ENCODE measurements around the gene TULP4.
A peak's percentile ranks its signal among the peaks of the same experiment; 100 is the strongest.
"Not testable (repeated sequence)": the region's sequence is repeated elsewhere in the genome, so short reads cannot be mapped to it uniquely, and the experiment has no call there.

Gene TULP4

GRCh38 chr6:158333094-158333493, 20.8 kb downstream of the TULP4 start:
- Histone ChIP-seq H3K27ac (ENCODE audit: low read depth, low read length) (no peak overlapping the region), H3K18ac (ENCODE audit: low read length) (no peak overlapping the region), H3K23ac (ENCODE audit: low read length) (no peak overlapping the region), H3K4me2 (ENCODE audit: low read length) (no peak overlapping the region), H4K8ac (ENCODE audit: low read depth, low read length) (no peak overlapping the region), H2BK15ac (replicated peaks; ENCODE audit: low read depth) (no peak overlapping the region), H3K4me3 (ENCODE audit: low read length) (no peak overlapping the region), H3K4me1 (ENCODE audit: control insufficient read depth, low read depth, low read length) (no peaks in the 10 kb centered on the region), H3K79me1 (ENCODE audit: low read length) (peaks cover 8% of the 10 kb centered on the region), H2BK120ac (ENCODE audit: low read depth, low read length) (no peak overlapping the region), H4K5ac (ENCODE audit: low read length) (no peak overlapping the region), H3K56ac (ENCODE audit: low read length) (no peak overlapping the region), H3K79me2 (ENCODE audit: control insufficient read depth, insufficient read depth, low read length) (peaks cover 1% of the 10 kb centered on the region), H3K9ac (ENCODE audit: low read length) (no peak overlapping the region), H3K27me3 (ENCODE audit: insufficient read depth, low read length, poor library complexity) (no peaks in the 10 kb centered on the region), H3K4ac (ENCODE audit: low read depth, low read length) (no peak overlapping the region), H2AK5ac (ENCODE audit: low read length) (no peak overlapping the region), H2BK5ac (ENCODE audit: low read length) (no peak overlapping the region), H3K36me3 (ENCODE audit: control insufficient read depth, insufficient read depth, low read length) (no peaks in the 10 kb centered on the region)
- WGBS (ENCODE audit: extremely low coverage, insufficient coverage, low lambda C conversion rate): no CpG with 5 or more reads among the region's 4 CpGs
- DNase-seq: no peak

- H3K18ac ChIP-seq (ENCODE audit: low read length): no peak overlapping the region
- no peak overlapping the region for H3K4me3 ChIP-seq (ENCODE audit: low read length)
- no peak overlapping the region for H2BK5ac ChIP-seq (ENCODE audit: low read length)
- no peak overlapping the region for H3K23ac ChIP-seq (ENCODE audit: low read length)
- H3K56ac ChIP-seq (ENCODE audit: low read length): no peak overlapping the region
- peaks cover 5% of the 10 kb centered on the region for H3K79me1 ChIP-seq (ENCODE audit: low read length)
- no peak overlapping the region for H3K4me2 ChIP-seq (ENCODE audit: low read length)
- DNase-seq: no peak
- H2AK5ac ChIP-seq (ENCODE audit: low read length): no peak overlapping the region
- H4K5ac ChIP-seq (ENCODE audit: low read length): no peak overlapping the region
- H3K4ac ChIP-seq (ENCODE audit: low read depth, low read length): no peak overlapping the region
- no CpG with 5 or more reads among the region's 2 CpGs for WGBS (ENCODE audit: extremely low coverage, insufficient coverage, low lambda C conversion rate)
- peaks cover 1% of the 10 kb centered on the region for H3K79me2 ChIP-seq (ENCODE audit: control insufficient read depth, insufficient read depth, low read length)
- H3K27ac ChIP-seq (ENCODE audit: low read depth, low read length): no peak overlapping the region
- no peaks in the 10 kb centered on the region for H3K27me3 ChIP-seq (ENCODE audit: insufficient read depth, low read length, poor library complexity)
- H4K8ac ChIP-seq (ENCODE audit: low read depth, low read length): no peak overlapping the region
- H3K36me3 ChIP-seq (ENCODE audit: control insufficient read depth, insufficient read depth, low read length): no peaks in the 10 kb centered on the region
- H2BK120ac ChIP-seq (ENCODE audit: low read depth, low read length): no peak overlapping the region
- H3K4me1 ChIP-seq (ENCODE audit: control insufficient read depth, low read depth, low read length): no peaks in the 10 kb centered on the region
- H2BK15ac ChIP-seq (replicated peaks; ENCODE audit: low read depth): no peak overlapping the region
- no peak overlapping the region for H3K9ac ChIP-seq (ENCODE audit: low read length)
These were observed 22.3 kb downstream of the TULP4 start for GRCh38 chr6:158334534-158334933.

- no peak overlapping the region for H3K27ac ChIP-seq (ENCODE audit: low read depth, low read length)
- no peak overlapping the region for H2BK15ac ChIP-seq (replicated peaks; ENCODE audit: low read depth)
These were observed 25.1 kb downstream of the TULP4 start for GRCh38 chr6:158337332-158337731.

GRCh38 chr6:158338311-158339112, 26.2 kb downstream of the TULP4 start:
- Histone ChIP-seq H4K5ac (ENCODE audit: low read length) (no peak overlapping the region), H3K23ac (ENCODE audit: low read length) (no peak overlapping the region), H3K4me3 (ENCODE audit: low read length) (no peak overlapping the region), H3K27ac (ENCODE audit: low read depth, low read length) (no peak overlapping the region), H3K4me2 (ENCODE audit: low read length) (no peak overlapping the region), H3K79me2 (ENCODE audit: control insufficient read depth, insufficient read depth, low read length) (peaks cover 4% of the 10 kb centered on the region), H2BK120ac (ENCODE audit: low read depth, low read length) (no peak overlapping the region), H3K18ac (ENCODE audit: low read length) (no peak overlapping the region), H3K36me3 (ENCODE audit: control insufficient read depth, insufficient read depth, low read length) (peaks cover 2% of the 10 kb centered on the region), H2BK15ac (replicated peaks; ENCODE audit: low read depth) (no peak overlapping the region), H2BK5ac (ENCODE audit: low read length) (no peak overlapping the region), H3K56ac (ENCODE audit: low read length) (no peak overlapping the region), H3K4me1 (ENCODE audit: control insufficient read depth, low read depth, low read length) (no peaks in the 10 kb centered on the region), H2AK5ac (ENCODE audit: low read length) (no peak overlapping the region), H3K4ac (ENCODE audit: low read depth, low read length) (no peak overlapping the region), H3K27me3 (ENCODE audit: insufficient read depth, low read length, poor library complexity) (no peaks in the 10 kb centered on the region), H3K79me1 (ENCODE audit: low read length) (peaks cover 13% of the 10 kb centered on the region), H3K9ac (ENCODE audit: low read length) (no peak overlapping the region), H4K8ac (ENCODE audit: low read depth, low read length) (no peak overlapping the region)
- WGBS (ENCODE audit: extremely low coverage, insufficient coverage, low lambda C conversion rate): no CpG with 5 or more reads among the region's 5 CpGs
- no peak for DNase-seq

More at GRCh38 chr6:158337332-158337731, 25.1 kb downstream of the TULP4 start:
- Histone ChIP-seq H3K56ac (ENCODE audit: low read length) (no peak overlapping the region), H3K23ac (ENCODE audit: low read length) (no peak overlapping the region), H3K36me3 (ENCODE audit: control insufficient read depth, insufficient read depth, low read length) (peaks cover 2% of the 10 kb centered on the region), H3K18ac (ENCODE audit: low read length) (no peak overlapping the region), H4K5ac (ENCODE audit: low read length) (no peak overlapping the region), H3K4me1 (ENCODE audit: control insufficient read depth, low read depth, low read length) (no peaks in the 10 kb centered on the region), H3K27me3 (ENCODE audit: insufficient read depth, low read length, poor library complexity) (no peaks in the 10 kb centered on the region), H3K9ac (ENCODE audit: low read length) (no peak overlapping the region), H2AK5ac (ENCODE audit: low read length) (no peak overlapping the region), H3K4me3 (ENCODE audit: low read length) (no peak overlapping the region), H3K79me2 (ENCODE audit: control insufficient read depth, insufficient read depth, low read length) (no peaks in the 10 kb centered on the region), H3K79me1 (ENCODE audit: low read length) (peaks cover 9% of the 10 kb centered on the region), H3K4ac (ENCODE audit: low read depth, low read length) (no peak overlapping the region), H2BK5ac (ENCODE audit: low read length) (no peak overlapping the region), H3K4me2 (ENCODE audit: low read length) (no peak overlapping the region), H2BK120ac (ENCODE audit: low read depth, low read length) (no peak overlapping the region), H4K8ac (ENCODE audit: low read depth, low read length) (no peak overlapping the region)
- DNase-seq: no peak
- no CpG with 5 or more reads among the region's 2 CpGs for WGBS (ENCODE audit: extremely low coverage, insufficient coverage, low lambda C conversion rate)

GRCh38 chr6:158339197-158339596, 26.9 kb downstream of the TULP4 start:
- H2BK15ac ChIP-seq (replicated peaks; ENCODE audit: low read depth); H3K9ac ChIP-seq (ENCODE audit: low read length); H3K79me2 ChIP-seq (ENCODE audit: control insufficient read depth, insufficient read depth, low read length); H3K4me3 ChIP-seq (ENCODE audit: low read length); H3K36me3 ChIP-seq (ENCODE audit: control insufficient read depth, insufficient read depth, low read length); H3K4ac ChIP-seq (ENCODE audit: low read depth, low read length); H4K5ac ChIP-seq (ENCODE audit: low read length); H2BK5ac ChIP-seq (ENCODE audit: low read length); H3K27me3 ChIP-seq (ENCODE audit: insufficient read depth, low read length, poor library complexity); H3K4me1 ChIP-seq (ENCODE audit: control insufficient read depth, low read depth, low read length); H2BK120ac ChIP-seq (ENCODE audit: low read depth, low read length); H3K27ac ChIP-seq (ENCODE audit: low read depth, low read length); H3K4me2 ChIP-seq (ENCODE audit: low read length); H2AK5ac ChIP-seq (ENCODE audit: low read length); H4K8ac ChIP-seq (ENCODE audit: low read depth, low read length); H3K23ac ChIP-seq (ENCODE audit: low read length); H3K18ac ChIP-seq (ENCODE audit: low read length); H3K56ac ChIP-seq (ENCODE audit: low read length): not testable (repeated sequence)
- DNase-seq: peak; percentile 83
- WGBS (ENCODE audit: extremely low coverage, insufficient coverage, low lambda C conversion rate): no CpG with 5 or more reads among the region's 10 CpGs
- H3K79me1 ChIP-seq (ENCODE audit: low read length): peaks cover 11% of the 10 kb centered on the region

- no peak overlapping the region for H3K27ac ChIP-seq (ENCODE audit: low read depth, low read length)
- H3K9ac ChIP-seq (ENCODE audit: low read length): no peak overlapping the region
- no peak for DNase-seq
- peaks cover 11% of the 10 kb centered on the region for H3K79me1 ChIP-seq (ENCODE audit: low read length)
- H2BK5ac ChIP-seq (ENCODE audit: low read length): no peak overlapping the region
- no CpG with 5 or more reads among the region's 4 CpGs for WGBS (ENCODE audit: extremely low coverage, insufficient coverage, low lambda C conversion rate)
- H4K5ac ChIP-seq (ENCODE audit: low read length): no peak overlapping the region
- no peak overlapping the region for H3K56ac ChIP-seq (ENCODE audit: low read length)
- no peak overlapping the region for H3K4ac ChIP-seq (ENCODE audit: low read depth, low read length)
- H3K27me3 ChIP-seq (ENCODE audit: insufficient read depth, low read length, poor library complexity): no peaks in the 10 kb centered on the region
- no peak overlapping the region for H3K4me3 ChIP-seq (ENCODE audit: low read length)
- H4K8ac ChIP-seq (ENCODE audit: low read depth, low read length): no peak overlapping the region
- no peaks in the 10 kb centered on the region for H3K4me1 ChIP-seq (ENCODE audit: control insufficient read depth, low read depth, low read length)
- H3K36me3 ChIP-seq (ENCODE audit: control insufficient read depth, insufficient read depth, low read length): peaks cover 2% of the 10 kb centered on the region
- H2BK120ac ChIP-seq (ENCODE audit: low read depth, low read length): no peak overlapping the region
- H3K4me2 ChIP-seq (ENCODE audit: low read length): no peak overlapping the region
- no peak overlapping the region for H2BK15ac ChIP-seq (replicated peaks; ENCODE audit: low read depth)
- no peak overlapping the region for H3K23ac ChIP-seq (ENCODE audit: low read length)
- H3K79me2 ChIP-seq (ENCODE audit: control insufficient read depth, insufficient read depth, low read length): peaks cover 4% of the 10 kb centered on the region
- H2AK5ac ChIP-seq (ENCODE audit: low read length): no peak overlapping the region
- H3K18ac ChIP-seq (ENCODE audit: low read length): no peak overlapping the region
These were observed 28.0 kb downstream of the TULP4 start for GRCh38 chr6:158340252-158340651.
